HG02642 (cell line): Measurements from ENCODE around the gene MAGI2.

ENCODE experiments used
- ATAC-seq: cut with Tn5 transposase; IDR thresholded peaks from one replicate; pipeline ENCODE4 v1.9.1; 2021; ENCODE audit warnings: mild to moderate bottlenecking; ENCODE audit not compliant: unreplicated experiment, poor library complexity

The MAGI2 gene

GRCh38 chr7:78863281-78863680 is 590.2 kb downstream of the MAGI2 start:
- no peak for ATAC-seq

- ATAC-seq, result no peak
These were observed 591.0 kb downstream of the MAGI2 start for GRCh38 chr7:78862411-78862900.

GRCh38 chr7:78852951-78853350 is 600.5 kb downstream of the MAGI2 start:
- no peak for ATAC-seq

- no peak for ATAC-seq
These were observed 603.2 kb downstream of the MAGI2 start for GRCh38 chr7:78850093-78850740.

- ATAC-seq, result no peak
These were observed 608.3 kb downstream of the MAGI2 start for GRCh38 chr7:78845155-78845554.

GRCh38 chr7:78842068-78842467 is 611.4 kb downstream of the MAGI2 start:
- ATAC-seq, result no peak

GRCh38 chr7:78835897-78836296 is 617.6 kb downstream of the MAGI2 start:
- no peak for ATAC-seq

GRCh38 chr7:78828317-78828716 is 625.1 kb downstream of the MAGI2 start:
- ATAC-seq, result no peak

- no peak for ATAC-seq
These were observed 649.9 kb downstream of the MAGI2 start for GRCh38 chr7:78803501-78804127.

- no peak for ATAC-seq
These were observed 659.4 kb downstream of the MAGI2 start for GRCh38 chr7:78794101-78794500.

- no peak for ATAC-seq
These were observed 660.8 kb downstream of the MAGI2 start for GRCh38 chr7:78792624-78793023.

GRCh38 chr7:78792006-78792405 is 661.5 kb downstream of the MAGI2 start:
- ATAC-seq, result no peak

GRCh38 chr7:78788464-78788863 is 665.0 kb downstream of the MAGI2 start:
- no peak for ATAC-seq

GRCh38 chr7:78787854-78788253 is 665.6 kb downstream of the MAGI2 start:
- ATAC-seq, result no peak

GRCh38 chr7:78786055-78786454 is 667.4 kb downstream of the MAGI2 start:
- no peak for ATAC-seq

GRCh38 chr7:78783179-78783962 is 670.1 kb downstream of the MAGI2 start:
- no peak for ATAC-seq

- ATAC-seq, result no peak
These were observed 672.9 kb downstream of the MAGI2 start for GRCh38 chr7:78780560-78780959.

GRCh38 chr7:78779788-78780187 is 673.7 kb downstream of the MAGI2 start:
- no peak for ATAC-seq

- no peak for ATAC-seq
These were observed 675.6 kb downstream of the MAGI2 start for GRCh38 chr7:78777829-78778228.

GRCh38 chr7:78770422-78771410 is 682.8 kb downstream of the MAGI2 start:
- no peak for ATAC-seq
